ENCODE data around the gene NTRK3.

NTRK3 gene

DNA sequence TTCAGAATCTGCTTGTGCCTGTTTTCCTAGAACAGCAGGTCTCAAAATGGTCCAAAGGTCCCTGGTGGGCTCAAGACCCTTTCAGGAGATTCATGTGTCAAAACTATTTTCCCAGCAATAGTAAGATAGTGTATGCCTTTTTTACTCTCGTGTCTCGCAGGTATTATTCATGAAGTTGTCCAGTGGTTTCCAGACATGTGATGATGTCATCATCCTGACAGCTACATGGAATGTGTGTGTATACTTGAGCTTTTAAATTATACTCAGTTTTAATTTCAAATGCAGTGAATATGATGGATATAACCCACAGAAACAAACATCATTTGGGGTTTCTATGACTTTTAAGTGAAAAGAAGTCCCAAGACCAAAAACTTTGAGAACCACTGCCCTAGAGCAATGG, 288.6 kb downstream of the NTRK3 start:
- no peak for DNase-seq

GRCh38 chr15:87965304-87965703, 291.2 kb downstream of the NTRK3 start:
- no peak for DNase-seq

DNA sequence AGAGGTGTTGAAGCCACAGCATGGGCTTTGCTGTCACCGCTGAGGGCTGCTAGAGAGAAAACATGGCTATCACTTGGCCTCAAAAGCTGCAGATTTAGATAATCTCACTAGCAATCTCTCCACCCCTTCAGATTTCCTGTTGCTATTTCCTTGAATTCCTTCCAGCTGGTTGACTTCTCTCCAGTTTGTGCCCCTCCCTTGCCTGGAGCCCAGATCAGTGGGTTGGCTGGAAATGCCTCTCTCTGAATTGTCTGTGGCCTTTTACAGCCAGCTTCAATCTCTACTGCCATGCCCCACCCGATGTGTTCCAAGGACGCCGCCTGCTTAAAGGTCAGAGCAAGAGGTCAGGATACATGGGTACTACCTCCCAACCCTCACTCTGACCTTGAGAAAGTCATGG, 294.1 kb downstream of the NTRK3 start:
- DNase-seq: no peak

- DNase-seq: no peak
Measured at GRCh38 chr15:87961851-87962420, 294.6 kb downstream of the NTRK3 start.

- DNase-seq: no peak
Measured at GRCh38 chr15:87959662-87960061, 296.9 kb downstream of the NTRK3 start.

DNA sequence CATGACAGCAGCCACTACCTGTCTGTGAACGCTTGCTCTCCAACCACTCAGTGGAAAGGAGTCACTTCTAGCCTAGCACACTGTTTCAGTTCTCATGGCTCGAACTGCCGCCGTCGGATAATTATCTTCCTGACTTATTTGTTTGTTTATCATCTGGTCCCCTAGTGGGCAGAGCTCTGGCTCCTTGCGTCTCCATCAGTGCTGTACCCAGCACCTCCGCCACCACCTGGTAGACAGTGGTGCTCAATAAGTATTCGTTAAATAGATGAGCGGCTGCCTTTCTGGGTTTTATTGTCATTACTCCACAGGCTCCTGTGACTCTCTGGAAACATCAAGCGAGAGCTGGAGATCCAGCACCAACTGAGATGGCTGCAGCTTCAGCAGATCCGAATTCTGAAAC, 297.5 kb downstream of the NTRK3 start:
- peak; percentile 70 for DNase-seq

DNA sequence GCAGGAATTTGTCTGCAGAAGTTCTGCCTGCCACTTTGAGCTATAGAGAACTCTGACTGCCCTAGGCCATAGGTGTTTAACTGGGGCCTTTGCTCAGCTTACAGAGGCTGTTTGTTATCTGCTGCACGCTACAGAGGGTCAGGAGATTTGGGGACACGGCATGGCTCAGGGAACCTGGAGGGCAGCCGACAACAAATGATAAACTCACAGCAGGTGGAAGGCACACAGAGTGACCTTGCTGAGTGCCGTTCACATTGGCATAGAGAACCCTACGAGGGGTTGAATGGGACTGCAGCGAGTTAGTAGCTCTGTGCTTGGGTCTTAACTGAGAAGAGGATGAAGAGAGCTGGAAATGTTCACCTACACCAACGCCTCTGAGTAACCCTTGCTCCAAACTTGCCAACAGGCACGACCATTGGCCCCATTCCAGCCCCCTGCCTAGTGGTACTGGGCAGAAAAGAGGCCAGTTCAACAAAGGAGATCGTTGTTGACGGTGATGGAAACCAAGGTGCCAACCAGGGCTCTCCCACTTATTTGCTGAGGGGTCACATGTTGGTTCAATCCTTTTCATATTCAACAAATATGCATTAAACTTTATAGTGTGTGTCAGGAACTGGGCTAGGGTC, 301.1 kb downstream of the NTRK3 start:
- no peak for DNase-seq

DNA sequence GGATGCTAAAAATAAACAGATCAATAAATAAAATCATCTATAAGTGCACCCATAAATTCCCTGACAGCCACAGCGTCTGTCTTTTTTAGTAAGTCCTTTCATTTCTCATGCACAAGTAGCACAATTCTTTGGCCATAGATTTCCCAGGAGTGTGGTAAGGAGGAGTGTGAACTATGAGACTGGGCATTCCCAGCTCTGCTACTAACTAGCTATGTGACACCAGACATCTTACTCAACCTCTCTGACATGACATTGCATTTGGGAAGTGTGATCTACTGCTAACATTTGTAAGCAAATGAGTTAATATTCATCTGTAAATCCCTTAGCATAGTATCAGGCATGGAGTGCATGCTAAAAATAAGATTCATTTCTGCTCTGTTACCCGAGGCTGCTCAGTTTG, 301.7 kb downstream of the NTRK3 start:
- DNase-seq: no peak

DNA sequence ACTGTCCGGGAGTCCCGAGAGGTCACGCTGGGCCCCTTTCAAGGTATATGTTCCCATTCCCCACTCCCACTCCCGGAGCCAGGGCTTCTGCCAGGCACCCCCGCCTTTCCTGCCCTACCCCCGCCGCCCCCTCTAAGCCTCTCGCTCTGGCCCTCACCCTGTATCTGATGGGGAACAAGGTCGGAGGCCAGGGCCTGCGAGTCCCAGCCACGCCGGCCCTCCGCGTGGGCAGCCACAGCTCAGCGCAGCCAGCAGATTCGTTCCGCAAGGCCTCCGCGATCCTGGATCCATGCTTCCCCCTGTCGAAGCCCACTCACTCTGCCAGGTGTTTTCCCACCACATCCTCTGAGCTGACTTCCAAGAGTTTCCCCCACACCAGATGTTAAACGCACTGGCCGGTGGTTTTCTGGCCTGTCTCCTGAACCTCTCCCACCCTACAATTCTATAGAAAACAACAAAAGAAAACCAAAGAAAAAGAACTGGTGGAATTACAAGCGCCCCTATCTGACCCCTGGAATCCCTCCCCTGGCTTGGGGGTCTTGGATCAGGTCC, 303.7 kb downstream of the NTRK3 start:
- DNase-seq: no peak

- DNase-seq: no peak
Measured at GRCh38 chr15:87949575-87950223, 306.8 kb downstream of the NTRK3 start.

GRCh38 chr15:87949151-87949574, 307.4 kb downstream of the NTRK3 start:
- no peak for DNase-seq

GRCh38 chr15:87947560-87947959, 309.0 kb downstream of the NTRK3 start:
- DNase-seq: no peak

- DNase-seq: no peak
Measured at GRCh38 chr15:87945246-87945645, 311.3 kb downstream of the NTRK3 start.

DNA sequence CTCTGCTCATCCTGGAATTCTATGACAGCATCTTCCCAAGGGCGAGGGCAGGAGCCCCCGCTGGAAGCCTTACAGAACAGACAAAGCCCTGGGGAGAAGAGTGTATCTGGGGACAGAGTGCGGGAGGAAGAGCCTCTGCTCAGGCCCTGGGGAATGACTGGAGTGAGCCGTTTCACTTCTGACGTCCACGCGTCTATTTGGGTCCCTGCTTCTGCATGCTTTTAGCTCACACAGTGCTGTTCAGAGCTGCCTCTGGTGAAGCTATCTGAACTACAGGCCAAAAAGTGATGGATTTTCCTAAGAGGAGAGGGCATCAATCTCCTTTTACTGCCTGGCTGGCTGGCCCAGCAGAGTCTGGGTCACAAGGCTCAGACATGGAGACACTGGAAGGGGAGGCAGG, 311.8 kb downstream of the NTRK3 start:
- DNase-seq: peak; percentile 63

DNA sequence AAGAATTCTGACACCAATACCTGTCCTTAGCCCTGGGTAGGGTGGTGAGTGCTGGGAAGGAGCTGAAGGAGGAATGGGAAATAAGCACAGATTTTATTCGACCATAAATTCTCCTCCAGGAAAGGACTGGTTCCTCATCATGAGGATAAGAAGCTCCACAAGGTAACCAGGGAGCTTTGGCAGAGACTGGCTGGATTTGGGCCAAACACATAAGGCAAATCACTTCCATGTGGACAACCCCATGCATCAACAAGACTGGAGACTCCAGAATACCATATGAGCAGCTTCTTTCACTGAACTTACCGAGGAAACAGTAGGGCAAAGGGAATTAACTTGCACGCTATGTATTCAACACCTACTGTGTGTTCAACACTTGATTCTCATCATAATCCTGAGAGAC, 312.5 kb downstream of the NTRK3 start:
- DNase-seq: peak; percentile 18

GRCh38 chr15:87943626-87944025, 312.9 kb downstream of the NTRK3 start:
- DNase-seq: no peak

- peak; percentile 84 for DNase-seq
Measured at GRCh38 chr15:87942316-87942715, 314.2 kb downstream of the NTRK3 start.

DNA sequence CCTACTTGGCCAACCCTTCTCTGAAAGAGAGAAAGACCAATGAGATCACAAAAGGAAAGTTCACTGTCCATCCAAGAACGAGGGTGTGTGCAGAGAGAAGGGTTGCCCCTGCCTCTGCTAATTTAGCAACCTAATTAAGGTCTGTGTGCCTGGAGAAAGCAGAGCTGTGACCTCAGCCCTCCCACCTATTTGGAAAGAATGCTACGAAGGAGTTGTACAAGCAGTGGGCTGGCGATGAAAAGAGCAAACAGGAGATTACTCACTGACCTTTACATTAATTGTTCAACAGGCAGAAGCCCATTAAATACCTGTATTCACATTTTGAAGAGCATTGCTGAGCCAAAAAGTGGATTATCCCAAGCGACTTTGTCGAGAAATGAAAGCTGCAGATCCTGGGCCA, 314.9 kb downstream of the NTRK3 start:
- DNase-seq: peak; percentile 80

- DNase-seq: no peak
Measured at GRCh38 chr15:87940768-87941167, 315.8 kb downstream of the NTRK3 start.

DNA sequence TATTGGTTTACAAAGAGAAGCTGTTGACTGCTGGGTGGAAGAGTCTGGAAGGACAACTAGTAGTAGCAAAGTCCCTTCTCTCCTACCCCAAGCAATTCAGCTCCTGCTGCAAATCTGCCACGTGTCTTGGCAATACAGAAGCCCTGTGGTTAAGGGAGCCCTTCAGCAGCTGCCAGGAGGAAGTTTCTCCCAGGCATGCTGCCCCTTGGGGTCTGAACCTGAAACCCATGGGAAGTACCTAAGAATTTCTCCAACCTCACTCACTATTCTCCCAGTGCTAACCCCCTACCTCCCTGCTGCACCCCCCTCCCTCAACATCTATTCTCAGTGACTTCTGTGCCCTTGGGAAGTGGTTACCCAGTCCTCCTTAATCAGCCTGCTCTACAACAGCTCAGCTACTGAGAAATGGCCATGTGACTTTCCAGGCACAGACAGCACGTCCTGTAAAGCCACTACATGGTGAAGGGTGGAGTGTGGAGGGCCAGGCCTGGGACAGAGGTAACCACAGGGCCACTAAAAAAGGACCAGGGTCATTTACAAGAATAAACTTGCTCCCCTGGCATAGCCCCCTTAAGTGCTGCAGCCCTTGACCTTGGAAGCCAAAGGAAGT, 316.6 kb downstream of the NTRK3 start:
- no peak for DNase-seq

GRCh38 chr15:87938031-87938430, 318.5 kb downstream of the NTRK3 start:
- no peak for DNase-seq

DNA sequence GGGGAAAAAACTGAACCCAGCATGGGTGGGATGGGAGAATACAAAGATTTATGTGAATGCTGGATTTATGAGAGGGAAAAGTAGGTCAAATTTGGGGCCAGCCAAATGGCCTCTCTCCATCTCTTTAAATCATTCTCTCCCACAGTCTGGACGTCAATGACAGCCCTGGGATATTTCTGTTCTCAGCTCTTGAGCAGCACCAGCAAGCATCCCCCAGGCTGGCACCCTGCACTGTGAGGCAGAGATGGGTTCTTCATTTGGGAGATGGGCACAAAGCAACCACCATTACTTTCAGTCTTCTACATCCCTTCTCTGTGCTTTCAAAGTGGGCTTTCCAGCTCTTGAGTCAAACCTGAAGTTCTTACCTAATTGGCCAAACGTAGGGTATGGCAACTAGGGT, 321.0 kb downstream of the NTRK3 start:
- no peak for DNase-seq

DNA sequence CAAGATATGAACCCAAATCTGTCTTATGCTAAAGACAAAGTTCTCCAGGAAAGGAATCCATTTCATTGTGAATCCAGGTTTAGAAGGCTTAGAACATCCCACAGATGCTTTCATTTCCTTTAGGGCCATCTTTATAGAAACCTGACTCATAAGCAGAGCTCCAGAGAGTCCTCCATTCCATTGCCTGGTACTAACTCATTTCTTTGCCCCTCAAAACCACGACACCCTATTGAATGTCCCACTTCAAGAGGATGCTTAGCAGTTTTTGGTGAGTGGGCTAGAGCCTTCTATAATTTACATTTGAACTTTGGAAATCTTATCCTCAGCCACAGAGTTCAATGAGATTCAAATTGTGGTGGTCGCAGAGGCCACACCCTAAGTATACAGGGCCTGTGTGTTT, 325.0 kb downstream of the NTRK3 start:
- DNase-seq: no peak

DNA sequence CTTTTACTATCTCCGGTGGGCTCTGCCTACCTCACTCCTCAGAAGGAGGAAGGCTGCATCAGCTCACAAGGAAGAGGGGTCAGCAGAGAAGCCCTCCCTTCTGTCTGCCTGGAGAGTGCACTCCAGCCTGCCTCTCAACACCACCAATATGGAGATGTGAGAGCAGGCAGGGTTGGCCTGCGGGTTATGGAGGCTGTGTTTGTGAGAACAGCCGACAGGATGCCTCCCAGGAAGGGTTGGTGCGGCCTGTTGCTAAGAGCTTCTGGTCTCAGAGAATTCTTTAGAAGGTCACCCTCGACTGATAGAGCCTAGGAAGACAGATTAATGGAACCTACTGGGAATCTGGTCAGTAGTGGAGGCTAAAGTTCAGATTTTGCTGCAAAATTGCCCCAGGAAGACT, 326.1 kb downstream of the NTRK3 start:
- DNase-seq: no peak

Measured in islet precursor cell (in vitro differentiated cells).